WI38 (cell line): ENCODE data around the gene CAD.

ENCODE experiments used
- H3K4me3 ChIP-seq: 2 replicates; pipeline ENCODE4 v1.5.1; 2011; ENCODE audit warnings: low read depth, mild to moderate bottlenecking, control low read depth, low read length
- TF ChIP-seq, protein P1 (sequence below): IDR thresholded peaks from 2 replicates; pipeline ENCODE4 v1.5.1; 2012; ENCODE audit warnings: low read depth, mild to moderate bottlenecking, control low read depth, low read length

CAD gene

GRCh38 chr2:27211241-27211942, 5.8 kb upstream of the CAD start:
- TF ChIP-seq, protein P1, sequence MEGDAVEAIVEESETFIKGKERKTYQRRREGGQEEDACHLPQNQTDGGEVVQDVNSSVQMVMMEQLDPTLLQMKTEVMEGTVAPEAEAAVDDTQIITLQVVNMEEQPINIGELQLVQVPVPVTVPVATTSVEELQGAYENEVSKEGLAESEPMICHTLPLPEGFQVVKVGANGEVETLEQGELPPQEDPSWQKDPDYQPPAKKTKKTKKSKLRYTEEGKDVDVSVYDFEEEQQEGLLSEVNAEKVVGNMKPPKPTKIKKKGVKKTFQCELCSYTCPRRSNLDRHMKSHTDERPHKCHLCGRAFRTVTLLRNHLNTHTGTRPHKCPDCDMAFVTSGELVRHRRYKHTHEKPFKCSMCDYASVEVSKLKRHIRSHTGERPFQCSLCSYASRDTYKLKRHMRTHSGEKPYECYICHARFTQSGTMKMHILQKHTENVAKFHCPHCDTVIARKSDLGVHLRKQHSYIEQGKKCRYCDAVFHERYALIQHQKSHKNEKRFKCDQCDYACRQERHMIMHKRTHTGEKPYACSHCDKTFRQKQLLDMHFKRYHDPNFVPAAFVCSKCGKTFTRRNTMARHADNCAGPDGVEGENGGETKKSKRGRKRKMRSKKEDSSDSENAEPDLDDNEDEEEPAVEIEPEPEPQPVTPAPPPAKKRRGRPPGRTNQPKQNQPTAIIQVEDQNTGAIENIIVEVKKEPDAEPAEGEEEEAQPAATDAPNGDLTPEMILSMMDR: no peak
- peak overlapping the region; percentile 87 for H3K4me3 ChIP-seq

DNA sequence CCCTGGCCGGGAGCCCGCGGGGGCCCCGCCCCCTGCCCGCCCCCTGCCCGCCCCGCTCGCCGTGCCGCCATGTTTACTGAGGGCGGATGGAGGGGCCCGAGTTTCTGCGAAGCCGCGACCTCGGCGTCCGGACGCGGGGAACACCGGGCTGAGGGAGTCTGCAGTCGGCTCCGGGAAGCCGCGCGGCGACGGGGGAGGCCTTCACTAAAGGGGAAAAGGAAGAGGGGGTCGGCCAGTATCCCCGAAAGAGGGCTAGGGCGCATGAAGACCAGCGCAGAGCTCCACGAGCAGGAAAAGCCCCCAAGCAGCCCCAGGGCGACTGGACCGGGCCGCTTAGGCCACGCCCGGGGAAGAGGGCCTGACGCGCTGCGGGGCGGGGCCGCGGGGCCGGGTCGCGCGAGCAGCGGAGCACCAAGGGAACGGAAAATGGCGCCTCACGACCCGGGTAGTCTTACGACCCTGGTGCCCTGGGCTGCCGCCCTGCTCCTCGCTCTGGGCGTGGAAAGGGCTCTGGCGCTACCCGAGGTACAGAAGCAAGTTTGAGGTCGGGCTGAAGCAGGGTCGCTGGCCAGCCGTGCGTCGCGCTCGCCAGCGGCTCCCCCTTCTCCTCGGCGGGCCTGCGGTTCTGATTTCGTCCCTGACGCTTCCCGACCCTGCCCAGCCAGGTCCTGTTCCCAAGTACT, 5.1 kb upstream of the CAD start, which contains the start of the genes ATRAID and SLC5A6:
Gene ATRAID (plus strand): TSS at position 99 of the 683 bp plus-strand sequence. CDS start 328 bp downstream, at position 427.
Gene SLC5A6 (minus strand): TSS at position 326 of the 683 bp plus-strand sequence. CDS start 4,618 bp downstream, outside the sequence.
- peak within 1 kb of the TSS; percentile 87 for H3K4me3 ChIP-seq
- TF ChIP-seq, protein P1: no peak

DNA sequence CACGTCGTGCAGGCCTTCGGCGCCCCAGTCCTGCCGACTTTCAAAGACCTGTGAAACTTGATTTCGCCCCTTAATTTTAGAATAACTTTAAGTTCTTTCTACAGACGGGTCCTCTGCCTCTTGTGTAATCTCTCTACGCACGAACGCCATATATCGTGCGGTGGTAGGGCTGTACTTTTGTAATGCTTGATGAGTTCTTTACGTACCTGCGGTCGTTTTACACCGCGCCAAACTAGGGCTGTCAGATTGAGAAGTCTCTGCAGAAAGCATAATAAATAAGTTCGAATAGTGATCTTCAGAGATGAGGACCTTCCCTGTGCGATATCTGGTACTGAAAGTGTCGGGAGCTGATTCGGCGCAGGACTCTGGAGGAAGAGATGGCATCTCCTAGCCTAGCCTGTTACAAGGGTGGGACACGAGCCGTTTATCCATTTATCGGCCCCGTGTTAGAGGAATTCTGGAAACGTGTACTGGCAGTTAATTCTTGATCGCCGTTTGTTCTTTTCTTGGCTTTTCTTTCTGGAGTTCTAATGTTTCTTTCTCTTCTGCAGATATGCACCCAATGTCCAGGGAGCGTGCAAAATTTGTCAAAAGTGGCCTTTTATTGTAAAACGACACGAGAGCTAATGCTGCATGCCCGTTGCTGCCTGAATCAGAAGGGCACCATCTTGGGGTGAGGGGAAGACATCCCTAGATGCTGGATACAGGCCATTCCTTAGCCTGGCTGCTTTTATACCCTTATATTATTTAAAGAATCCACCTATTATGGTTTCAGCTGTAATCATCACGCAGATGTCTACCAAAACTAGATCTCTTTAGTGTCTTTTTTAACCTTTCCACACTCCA, 4.3 kb upstream of the CAD start:
- TF ChIP-seq, protein P1: no peak
- H3K4me3 ChIP-seq: peak overlapping the region; percentile 87

DNA sequence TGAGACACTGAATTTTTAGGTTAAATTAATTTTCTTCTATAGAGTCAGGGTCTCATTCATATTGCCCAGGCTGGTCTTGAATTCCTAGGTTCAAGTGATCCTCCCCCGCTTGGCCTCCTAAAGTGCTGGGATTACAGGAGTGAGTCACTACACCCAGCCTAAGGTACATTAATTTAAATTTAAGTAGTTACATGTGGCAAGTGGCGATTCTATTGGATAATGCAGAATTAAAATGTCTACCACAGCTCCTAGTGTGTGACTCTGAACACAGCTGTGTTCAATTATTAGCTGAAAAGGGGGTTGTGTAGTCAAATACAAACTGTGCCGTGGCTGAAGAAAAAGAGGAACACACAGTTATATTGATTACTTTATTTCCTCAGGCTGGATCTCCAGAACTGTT, 2.2 kb upstream of the CAD start:
- TF ChIP-seq, protein P1: no peak
- no peak overlapping the region for H3K4me3 ChIP-seq

- TF ChIP-seq, protein P1: no peak
- H3K4me3 ChIP-seq: peak overlapping the region; percentile 83
These were observed 592 bp upstream of the CAD start for GRCh38 chr2:27216416-27217137.

GRCh38 chr2:27218614-27219013, 1.4 kb downstream of the CAD start:
- H3K4me3 ChIP-seq: no peak overlapping the region
- TF ChIP-seq, protein P1: no peak
